BLaER1 treated with 17β-estradiol and CSF1 and Interleukin-3, amounts not matched to agents 10 nM and 100 nM (cell line): ENCODE results near the gene PIK3R1.
A peak's percentile ranks its signal among the peaks of the same experiment; 100 is the strongest.

Experiments used
- H3K27ac ChIP-seq, 11 experiments: shearing (Covaris generic); formaldehyde crosslinking; 2 replicates each; pipeline ENCODE4 v1.8.1; 2022
- H3K27me3 ChIP-seq, 11 experiments: shearing (Covaris generic); formaldehyde crosslinking; 2 replicates each; pipeline ENCODE4 v1.8.1; 2022
- H3K36me3 ChIP-seq, 11 experiments: shearing (Covaris generic); formaldehyde crosslinking; 2 replicates each; pipeline ENCODE4 v1.8.1; 2022
- H3K4me1 ChIP-seq, 10 experiments: shearing (Covaris generic); formaldehyde crosslinking; 2 replicates each; pipeline ENCODE4 v1.8.1; 2022
- H3K4me2 ChIP-seq, 11 experiments: shearing (Covaris generic); formaldehyde crosslinking; 2 replicates each; pipeline ENCODE4 v1.8.1; 2022
- H3K4me3 ChIP-seq, 10 experiments: shearing (Covaris generic); formaldehyde crosslinking; 2 replicates each; pipeline ENCODE4 v1.8.1; 2022
- H3K9ac ChIP-seq, 11 experiments: shearing (Covaris generic); formaldehyde crosslinking; 2 replicates each; pipeline ENCODE4 v1.8.1; 2022
- H3K9me3 ChIP-seq, 11 experiments: shearing (Covaris generic); formaldehyde crosslinking; replicated peaks in 1 of 11; 2 replicates each; pipeline ENCODE4 v1.8.1; 2022
- H4K20me1 ChIP-seq, 11 experiments: shearing (Covaris generic); formaldehyde crosslinking; 2 replicates each; pipeline ENCODE4 v1.8.1; 2022
- Cebpa-rat ChIP-seq, 11 experiments: shearing (Covaris generic); IDR thresholded peaks; 2 replicates each; pipeline ENCODE4 v1.8.1; 2022

The PIK3R1 gene

GRCh38 chr5:68331192-68332079 is 115.9 kb downstream of the PIK3R1 start:
- Histone ChIP-seq H3K27me3 (no peaks in the 10 kb centered on the region), H3K9me3 (no peaks in the 10 kb centered on the region), H3K4me3 (no peak overlapping the region; a peak in 2 of 20 replicates), H3K4me1 (peaks cover 16 to 64% (median 31%) of the 10 kb centered on the region in 10 experiments), H3K4me2 (peak overlapping the region; percentile 20 to 87 (median 68); a peak in 21 of 22 replicates), H3K36me3 (no peaks in the 10 kb centered on the region), H4K20me1 (no peaks in the 10 kb centered on the region), H3K9ac (peak overlapping the region in 5 of 11 experiments; percentile 15 to 59 (median 55); a peak in 9 of 22 replicates), H3K27ac (peak overlapping the region in 10 of 11 experiments; percentile 20 to 88 (median 66); a peak in 17 of 22 replicates)
- no peak; a peak in 1 of 22 replicates for TF ChIP-seq Cebpa-rat (IDR thresholded peaks at IDR 0.05)

- Histone ChIP-seq H3K9me3 (no peaks in the 10 kb centered on the region), H4K20me1 (no peaks in the 10 kb centered on the region), H3K4me2 (peak overlapping the region in 9 of 11 experiments; percentile 36 to 87 (median 68); a peak in 18 of 22 replicates), H3K27me3 (no peaks in the 10 kb centered on the region), H3K9ac (no peak overlapping the region; a peak in 2 of 22 replicates), H3K36me3 (no peaks in the 10 kb centered on the region), H3K4me3 (no peak overlapping the region; a peak in 1 of 20 replicates), H3K27ac (peak overlapping the region in 8 of 11 experiments; percentile 43 to 88 (median 74); a peak in 14 of 22 replicates), H3K4me1 (peaks cover 16 to 64% (median 30%) of the 10 kb centered on the region in 10 experiments)
- TF ChIP-seq Cebpa-rat (IDR thresholded peaks at IDR 0.05): peak in 1 of 11 experiments; percentile 43; a peak in 1 of 22 replicates
Measured at GRCh38 chr5:68332080-68332451, 116.5 kb downstream of the PIK3R1 start.

- H4K20me1 ChIP-seq: no peaks in the 10 kb centered on the region
- no peak overlapping the region for H3K4me3 ChIP-seq
- peak overlapping the region in 5 of 11 experiments; percentile 59 to 88 (median 81); a peak in 9 of 22 replicates for H3K27ac ChIP-seq
- peak overlapping the region in 10 of 11 experiments; percentile 5 to 87 (median 68); a peak in 16 of 22 replicates for H3K4me2 ChIP-seq
- no peak overlapping the region for H3K9ac ChIP-seq
- H3K36me3 ChIP-seq: no peaks in the 10 kb centered on the region
- no peaks in the 10 kb centered on the region for H3K9me3 ChIP-seq
- TF ChIP-seq Cebpa-rat (IDR thresholded peaks at IDR 0.05): no peak
- H3K4me1 ChIP-seq: peaks cover 12 to 64% (median 29%) of the 10 kb centered on the region in 10 experiments
- H3K27me3 ChIP-seq: no peaks in the 10 kb centered on the region
Measured at GRCh38 chr5:68332556-68332955, 117.0 kb downstream of the PIK3R1 start.

GRCh38 chr5:68333649-68334552 is 118.3 kb downstream of the PIK3R1 start:
- Histone ChIP-seq H3K27ac (peak overlapping the region in 2 of 11 experiments; percentile 8 to 36; a peak in 3 of 22 replicates), H3K9ac (no peak overlapping the region), H3K27me3 (no peaks in the 10 kb centered on the region), H3K4me3 (no peak overlapping the region), H3K36me3 (no peaks in the 10 kb centered on the region), H4K20me1 (no peaks in the 10 kb centered on the region), H3K4me1 (peaks cover 10 to 64% (median 28%) of the 10 kb centered on the region in 10 experiments), H3K4me2 (peak overlapping the region in 3 of 11 experiments; percentile 30 to 87 (median 68); a peak in 7 of 22 replicates), H3K9me3 (no peaks in the 10 kb centered on the region)
- TF ChIP-seq Cebpa-rat (IDR thresholded peaks at IDR 0.05): no peak

GRCh38 chr5:68334553-68334886 is 119.0 kb downstream of the PIK3R1 start:
- H3K4me1 ChIP-seq: peaks cover 10 to 62% (median 28%) of the 10 kb centered on the region in 10 experiments

GRCh38 chr5:68335075-68335474 is 119.5 kb downstream of the PIK3R1 start:
- peak overlapping the region in 2 of 11 experiments; percentile 68 to 87; a peak in 2 of 22 replicates for H3K4me2 ChIP-seq
- no peak for TF ChIP-seq Cebpa-rat (IDR thresholded peaks at IDR 0.05)

More at GRCh38 chr5:68334553-68334886, 119.0 kb downstream of the PIK3R1 start:
- TF ChIP-seq Cebpa-rat (IDR thresholded peaks at IDR 0.05): no peak
- Histone ChIP-seq H3K36me3 (no peaks in the 10 kb centered on the region), H3K9me3 (no peaks in the 10 kb centered on the region), H3K9ac (no peak overlapping the region), H3K4me3 (no peak overlapping the region), H3K27ac (peak overlapping the region in 2 of 11 experiments; percentile 8 to 36; a peak in 2 of 22 replicates), H3K27me3 (no peaks in the 10 kb centered on the region), H3K4me2 (peak overlapping the region in 3 of 11 experiments; percentile 30 to 87 (median 68); a peak in 6 of 22 replicates), H4K20me1 (no peaks in the 10 kb centered on the region)

GRCh38 chr5:68336200-68336599 is 120.6 kb downstream of the PIK3R1 start:
- Histone ChIP-seq H3K36me3 (no peaks in the 10 kb centered on the region), H4K20me1 (no peaks in the 10 kb centered on the region), H3K9me3 (no peaks in the 10 kb centered on the region), H3K4me2 (no peak overlapping the region), H3K4me3 (no peak overlapping the region), H3K27me3 (no peaks in the 10 kb centered on the region), H3K9ac (no peak overlapping the region), H3K4me1 (peaks cover 6 to 45% (median 20%) of the 10 kb centered on the region in 10 experiments), H3K27ac (no peak overlapping the region)
- TF ChIP-seq Cebpa-rat (IDR thresholded peaks at IDR 0.05): no peak

More at GRCh38 chr5:68335075-68335474, 119.5 kb downstream of the PIK3R1 start:
- Histone ChIP-seq H3K36me3 (no peaks in the 10 kb centered on the region), H3K27me3 (no peaks in the 10 kb centered on the region), H3K9ac (no peak overlapping the region), H4K20me1 (no peaks in the 10 kb centered on the region), H3K4me3 (no peak overlapping the region), H3K27ac (no peak overlapping the region), H3K9me3 (no peaks in the 10 kb centered on the region), H3K4me1 (peaks cover 10 to 56% (median 28%) of the 10 kb centered on the region in 10 experiments)

GRCh38 chr5:68337235-68337634 is 121.7 kb downstream of the PIK3R1 start:
- H3K4me1 ChIP-seq: peaks cover 0 to 35% (median 10%) of the 10 kb centered on the region in 10 experiments; a peak in 15 of 20 replicates
- TF ChIP-seq Cebpa-rat (IDR thresholded peaks at IDR 0.05): no peak
- no peak overlapping the region for H3K4me3 ChIP-seq

More at GRCh38 chr5:68337235-68337634, 121.7 kb downstream of the PIK3R1 start:
- H3K4me2 ChIP-seq: no peak overlapping the region
- no peak overlapping the region for H3K27ac ChIP-seq
- H4K20me1 ChIP-seq: no peaks in the 10 kb centered on the region
- H3K9me3 ChIP-seq: no peaks in the 10 kb centered on the region
- no peak overlapping the region for H3K9ac ChIP-seq
- H3K36me3 ChIP-seq: no peaks in the 10 kb centered on the region
- H3K27me3 ChIP-seq: no peaks in the 10 kb centered on the region
